Stimulated activated CD4-positive, alpha-beta T cell treated with anti-CD3 and anti-CD28 coated beads, Interleukin-1b, Interleukin-23, amount 100 ng/mL, for 24 hours (primary cell): ENCODE results near the gene RHOBTB3.
"Not testable (repeated sequence)": the region's sequence is repeated elsewhere in the genome, so short reads cannot be mapped to it uniquely, and the experiment has no call there.

Source experiments
- DNase-seq, 4 experiments: peaks; one replicate each; pipeline ENCODE4 v3.0.0-alpha.2; 2020; ENCODE audit warnings: low read depth in 4 of 4, low spot score in 1 of 4

The RHOBTB3 gene

GRCh38 chr5:95816776-95817175 lies 85.6 kb downstream of the RHOBTB3 start:
- no peak for DNase-seq

- no peak for DNase-seq
These were observed 86.3 kb downstream of the RHOBTB3 start for GRCh38 chr5:95817430-95817829.

- no peak for DNase-seq
These were observed 87.3 kb downstream of the RHOBTB3 start for GRCh38 chr5:95818181-95819147.

GRCh38 chr5:95821110-95822021 lies 90.2 kb downstream of the RHOBTB3 start:
- no peak for DNase-seq

GRCh38 chr5:95822043-95822541 lies 91.0 kb downstream of the RHOBTB3 start:
- no peak for DNase-seq

GRCh38 chr5:95822542-95823181 lies 91.5 kb downstream of the RHOBTB3 start, which contains the start of gene GLRX:
Gene GLRX, minus strand, starts transcription at chr5:95822726. Its CDS starts 64 bp downstream, at chr5:95822662.
- peak in 1 of 4 experiments; percentile 40 for DNase-seq

- no peak for DNase-seq
These were observed 92.1 kb downstream of the RHOBTB3 start for GRCh38 chr5:95823218-95823737.

GRCh38 chr5:95823738-95824609 lies 92.8 kb downstream of the RHOBTB3 start:
- no peak for DNase-seq

GRCh38 chr5:95824747-95825146 lies 93.6 kb downstream of the RHOBTB3 start:
- no peak for DNase-seq

- DNase-seq: no peak
These were observed 94.4 kb downstream of the RHOBTB3 start for GRCh38 chr5:95825495-95825894.

- DNase-seq: no peak
These were observed 96.1 kb downstream of the RHOBTB3 start for GRCh38 chr5:95826949-95827891.

- no peak for DNase-seq
These were observed 96.7 kb downstream of the RHOBTB3 start for GRCh38 chr5:95827892-95828246.

GRCh38 chr5:95830226-95830625 lies 99.1 kb downstream of the RHOBTB3 start:
- DNase-seq: no peak

- no peak for DNase-seq
These were observed 101.5 kb downstream of the RHOBTB3 start for GRCh38 chr5:95832664-95833063.

- no peak for DNase-seq
These were observed 104.7 kb downstream of the RHOBTB3 start for GRCh38 chr5:95835682-95836385.

- no peak for DNase-seq
These were observed 105.4 kb downstream of the RHOBTB3 start for GRCh38 chr5:95836544-95836943.

GRCh38 chr5:95836971-95837370 lies 105.8 kb downstream of the RHOBTB3 start:
- not testable (repeated sequence) for DNase-seq

GRCh38 chr5:95837492-95837891 lies 106.4 kb downstream of the RHOBTB3 start:
- no peak for DNase-seq
